Peyer's patch (tissue), 4 donors: ENCODE measurements around the gene ATN1.

Experiments
- CTCF ChIP-seq, 6 experiments: fragments of 450-650 bp in 4 of 6; fragments of 200-600 bp in 2 of 6; sonication (generic) in 1 of 6; IDR thresholded peaks; one replicate each; pipeline ENCODE4 v1.5.1; 2017 to 2019; ENCODE audit warnings: antibody characterized with exemption in 6 of 6, mild to moderate bottlenecking in 3 of 6, moderate library complexity in 1 of 6
- POLR2A ChIP-seq, 2 donors: fragments of 450-650 bp; IDR thresholded peaks; one replicate each; pipeline ENCODE4 v1.5.1; 2017; ENCODE audit warnings: antibody characterized with exemption in 2 of 2, mild to moderate bottlenecking in 2 of 2, moderate library complexity in 2 of 2

- no peak for TF ChIP-seq CTCF (IDR thresholded peaks at IDR 0.05)
- TF ChIP-seq POLR2A (IDR thresholded peaks at IDR 0.05) = no peak
Measured at GRCh38 chr12:6936636-6937480, 9.1 kb downstream of the ATN1 start.
